K562 (cell line): ENCODE results near the gene PRDM16. TPM values are rescaled to one million over a fixed set of nuclear protein-coding genes. Genes with fewer than 3 reads are reported as not detected.

ENCODE experiments used
- HCFC1 ChIP-seq: IDR thresholded peaks from 2 replicates; pipeline ENCODE4 v1.6.1; 2012; ENCODE audit warnings: low read depth, low read length, improper control_type of control experiment
- POLR3G ChIP-seq: IDR thresholded peaks from 2 replicates; pipeline ENCODE4 v1.6.1; 2011; ENCODE audit not compliant: insufficient read length, insufficient replicate concordance; ENCODE audit errors: extremely low read depth
- SREBF1 ChIP-seq: fragments of 150-350 bp; IDR thresholded peaks from 2 replicates; pipeline ENCODE4 v1.6.1; 2014; ENCODE audit warnings: antibody characterized with exemption, low read depth, low read length, borderline replicate concordance
- microRNA-seq: library from miRNA; unstranded; fragments of <30 nt; microRNA quantifications from one replicate; pipeline ENCODE4, GENCODE V29; 2018; ENCODE audit warnings: borderline microRNAs expressed
- polyA plus RNA-seq, 8 experiments: library from polyadenylated mRNA; depleted of rRNA in 4 of 8; stranded (reverse) in 5 of 8; unstranded in 3 of 8; fragments of >200 nt; fragmentation: Nextera tagmentation in 2 of 8; fragmentation: Illumina TruSeq in 1 of 8; extraction: Ambion mirVana in 2 of 8; extraction: Trizol in 1 of 8; gene quantifications; 2 replicates each; pipeline versions ENCODE4 v1.2.1 to v1.2.3, GENCODE V29; 2011 to 2014; ENCODE audit warnings: inconsistent platforms in 1 of 8, missing spikeins in 1 of 8
- total RNA-seq, 7 experiments: library from RNA; depleted of rRNA in 6 of 7; stranded (reverse); fragments of >200 nt in 6 of 7; fragmentation: Illumina TruSeq in 2 of 7; extraction: Trizol in 2 of 7; gene quantifications; 2 replicates each; pipeline versions ENCODE4 v1.2.1 to v1.2.3, GENCODE V29; 2011 to 2021; ENCODE audit warnings: low replicate concordance in 1 of 7
- TF ChIP-seq, protein P1 (sequence below): sonication (generic); formaldehyde crosslinking; IDR thresholded peaks from 2 replicates; pipeline ENCODE4 v1.9.0; 2022; ENCODE audit warnings: mild to moderate bottlenecking, missing genetic modification reagents
- TF ChIP-seq, protein P2 (sequence below), 2 experiments: fragments of 450-650 bp; IDR thresholded peaks; 2 replicates each; pipeline ENCODE4 v1.6.1; 2016; ENCODE audit warnings: mild to moderate bottlenecking in 2 of 2, borderline replicate concordance in 1 of 2, low read depth in 1 of 2, moderate library complexity in 1 of 2

The PRDM16 gene
- total and polyA plus RNA-seq, 9 of the 15 experiments (the other 6 are each of a cell fraction or from before 2014, with no cell fraction given) = 0.10 to 0.27 TPM; not detected in 7

DNA sequence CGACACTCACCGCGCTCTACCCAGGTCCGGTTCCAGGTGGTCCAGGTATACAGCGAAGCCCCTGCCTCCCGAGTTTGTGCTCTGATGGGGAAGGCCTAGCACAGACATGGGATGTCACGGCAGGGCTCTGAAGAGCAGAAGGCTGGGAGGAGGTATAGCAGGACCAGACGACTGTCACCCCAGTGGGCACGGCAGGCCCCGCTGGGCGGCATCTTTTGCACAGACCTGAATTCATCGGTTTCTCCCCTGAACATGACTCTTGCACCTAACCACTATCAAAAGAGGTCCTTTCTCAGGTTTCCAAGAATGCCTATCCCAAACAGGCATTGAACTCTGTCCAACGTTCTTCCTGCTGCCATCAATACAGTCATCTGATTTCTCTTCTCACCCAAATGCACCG lies 416.0 kb downstream of the PRDM16 start (continued):
- TF ChIP-seq, protein P1, sequence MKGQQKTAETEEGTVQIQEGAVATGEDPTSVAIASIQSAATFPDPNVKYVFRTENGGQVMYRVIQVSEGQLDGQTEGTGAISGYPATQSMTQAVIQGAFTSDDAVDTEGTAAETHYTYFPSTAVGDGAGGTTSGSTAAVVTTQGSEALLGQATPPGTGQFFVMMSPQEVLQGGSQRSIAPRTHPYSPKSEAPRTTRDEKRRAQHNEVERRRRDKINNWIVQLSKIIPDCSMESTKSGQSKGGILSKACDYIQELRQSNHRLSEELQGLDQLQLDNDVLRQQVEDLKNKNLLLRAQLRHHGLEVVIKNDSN (CRISPR knock-in tag) = no peak
- TF ChIP-seq HCFC1 (no peak), POLR3G (no peak), SREBF1 (no peak)
- TF ChIP-seq, protein P2, sequence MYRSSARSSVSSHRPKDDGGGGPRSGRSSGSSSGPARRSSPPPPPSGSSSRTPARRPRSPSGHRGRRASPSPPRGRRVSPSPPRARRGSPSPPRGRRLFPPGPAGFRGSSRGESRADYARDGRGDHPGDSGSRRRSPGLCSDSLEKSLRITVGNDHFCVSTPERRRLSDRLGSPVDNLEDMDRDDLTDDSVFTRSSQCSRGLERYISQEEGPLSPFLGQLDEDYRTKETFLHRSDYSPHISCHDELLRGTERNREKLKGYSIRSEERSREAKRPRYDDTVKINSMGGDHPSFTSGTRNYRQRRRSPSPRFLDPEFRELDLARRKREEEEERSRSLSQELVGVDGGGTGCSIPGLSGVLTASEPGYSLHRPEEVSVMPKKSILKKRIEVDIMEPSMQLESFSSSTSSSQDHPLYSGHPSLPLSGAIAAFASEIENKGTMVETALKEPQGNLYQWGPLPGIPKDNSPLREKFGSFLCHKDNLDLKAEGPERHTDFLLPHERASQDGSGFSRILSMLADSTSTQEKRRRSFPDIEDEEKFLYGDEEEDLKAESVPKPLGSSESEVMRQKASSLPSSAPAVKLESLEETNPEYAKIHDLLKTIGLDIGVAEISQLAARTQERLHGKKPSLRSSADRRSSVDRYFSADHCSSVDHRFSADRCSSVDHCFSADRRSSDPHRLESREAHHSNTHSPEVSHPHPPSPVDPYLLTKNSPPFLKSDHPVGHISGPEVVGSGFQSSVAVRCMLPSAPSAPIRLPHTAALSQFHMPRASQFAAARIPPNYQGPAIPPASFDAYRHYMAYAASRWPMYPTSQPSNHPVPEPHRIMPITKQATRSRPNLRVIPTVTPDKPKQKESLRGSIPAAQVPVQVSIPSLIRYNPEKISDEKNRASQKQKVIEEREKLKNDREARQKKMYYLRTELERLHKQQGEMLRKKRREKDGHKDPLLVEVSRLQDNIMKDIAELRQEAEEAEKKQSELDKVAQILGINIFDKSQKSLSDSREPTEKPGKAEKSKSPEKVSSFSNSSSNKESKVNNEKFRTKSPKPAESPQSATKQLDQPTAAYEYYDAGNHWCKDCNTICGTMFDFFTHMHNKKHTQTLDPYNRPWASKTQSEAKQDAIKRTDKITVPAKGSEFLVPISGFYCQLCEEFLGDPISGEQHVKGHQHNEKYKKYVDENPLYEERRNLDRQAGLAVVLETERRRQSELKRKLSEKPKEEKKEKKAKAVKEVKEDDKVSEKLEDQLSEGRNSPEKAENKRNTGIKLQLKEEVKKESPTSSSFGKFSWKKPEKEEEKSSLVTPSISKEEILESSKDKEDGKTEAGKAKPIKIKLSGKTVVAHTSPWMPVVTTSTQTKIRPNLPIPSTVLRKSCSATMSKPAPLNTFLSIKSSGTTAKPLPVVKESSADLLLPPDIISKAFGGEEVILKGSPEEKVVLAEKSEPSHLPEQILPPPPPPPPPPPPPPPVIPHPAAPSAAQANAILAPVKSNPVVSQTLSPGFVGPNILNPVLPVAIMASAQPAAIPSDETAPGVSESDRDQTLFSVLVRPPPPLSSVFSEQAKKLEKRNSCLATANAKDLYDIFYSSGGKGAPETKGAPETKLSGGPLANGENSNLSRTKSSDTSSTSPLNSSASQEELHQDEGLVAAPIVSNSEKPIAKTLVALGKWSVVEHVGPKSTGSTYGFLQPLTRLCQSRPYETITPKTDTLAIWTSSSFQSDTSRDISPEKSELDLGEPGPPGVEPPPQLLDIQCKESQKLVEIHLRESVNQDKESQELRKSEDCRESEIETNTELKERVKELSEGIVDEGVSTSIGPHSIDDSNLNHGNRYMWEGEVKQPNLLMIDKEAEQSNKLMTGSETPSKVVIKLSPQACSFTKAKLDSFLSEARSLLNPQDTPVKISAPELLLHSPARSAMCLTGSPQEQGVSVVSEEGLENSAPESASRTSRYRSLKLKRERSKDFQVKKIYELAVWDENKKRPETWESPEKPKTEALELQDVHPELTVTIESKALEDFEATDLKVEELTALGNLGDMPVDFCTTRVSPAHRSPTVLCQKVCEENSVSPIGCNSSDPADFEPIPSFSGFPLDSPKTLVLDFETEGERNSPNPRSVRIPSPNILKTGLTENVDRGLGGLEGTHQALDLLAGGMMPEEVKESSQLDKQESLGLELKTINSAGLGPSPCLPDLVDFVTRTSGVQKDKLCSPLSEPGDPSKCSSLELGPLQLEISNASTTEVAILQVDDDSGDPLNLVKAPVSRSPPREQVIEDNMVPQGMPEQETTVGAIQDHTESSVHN (IDR thresholded peaks at IDR 0.05; ENCODE audit: borderline replicate concordance in 1 of 2, low read depth in 1 of 2) = no peak

Small RNAs within 50 kb of the gene (microRNA-seq; reads per million reads assigned to microRNA genes)
- not detected for gene MIR4251

Other genes starting within 250 kb of the PRDM16 start
- gene ACTRT2, start 47.7 kb upstream of the PRDM16 start, total RNA-seq (2014; rRNA removed) = not detected in 2 replicates
- gene ACTRT2, start 47.7 kb upstream of the PRDM16 start, total RNA-seq (2014; rRNA removed; fragmentation: Illumina TruSeq; extraction: Trizol) = not detected in 2 replicates
- not detected in 2 replicates for gene ACTRT2, start 47.7 kb upstream of the PRDM16 start, total RNA-seq (2015; rRNA removed; fragmentation: Illumina TruSeq; extraction: Trizol)
- gene ACTRT2, start 47.7 kb upstream of the PRDM16 start, total RNA-seq (2021) = not detected in 2 replicates
- not detected in 2 replicates for gene ACTRT2, start 47.7 kb upstream of the PRDM16 start, polyA plus RNA-seq (2011; rRNA removed)
- gene ACTRT2, start 47.7 kb upstream of the PRDM16 start, polyA plus RNA-seq (2014; fragmentation: Illumina TruSeq; extraction: Trizol) = not detected in 2 replicates
- gene ACTRT2, start 47.7 kb upstream of the PRDM16 start, polyA plus RNA-seq (2014; fragmentation: Nextera tagmentation; extraction: Ambion mirVana) = not detected
- gene ACTRT2, start 47.7 kb upstream of the PRDM16 start, polyA plus RNA-seq (2014; rRNA removed) = not detected in 2 replicates